ENCODE measurements around the gene IL9R. TPM values are rescaled to one million over a fixed set of nuclear protein-coding genes. Genes with fewer than 3 reads are reported as not detected.

Gene IL9R, protein sequence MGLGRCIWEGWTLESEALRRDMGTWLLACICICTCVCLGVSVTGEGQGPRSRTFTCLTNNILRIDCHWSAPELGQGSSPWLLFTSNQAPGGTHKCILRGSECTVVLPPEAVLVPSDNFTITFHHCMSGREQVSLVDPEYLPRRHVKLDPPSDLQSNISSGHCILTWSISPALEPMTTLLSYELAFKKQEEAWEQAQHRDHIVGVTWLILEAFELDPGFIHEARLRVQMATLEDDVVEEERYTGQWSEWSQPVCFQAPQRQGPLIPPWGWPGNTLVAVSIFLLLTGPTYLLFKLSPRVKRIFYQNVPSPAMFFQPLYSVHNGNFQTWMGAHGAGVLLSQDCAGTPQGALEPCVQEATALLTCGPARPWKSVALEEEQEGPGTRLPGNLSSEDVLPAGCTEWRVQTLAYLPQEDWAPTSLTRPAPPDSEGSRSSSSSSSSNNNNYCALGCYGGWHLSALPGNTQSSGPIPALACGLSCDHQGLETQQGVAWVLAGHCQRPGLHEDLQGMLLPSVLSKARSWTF
- 0.17 and 0.78 TPM in 2 replicates for total RNA-seq (2014; rRNA removed; shearing (Covaris generic))

- DNase-seq = no peak
- Histone ChIP-seq H3K36me3 (replicated peaks; ENCODE audit: control insufficient read depth, insufficient read depth, low read length) (no peaks in the 10 kb centered on the region), H3K4me3 (ENCODE audit: insufficient read depth, low read depth, low read length) (no peak within 1 kb of the TSS), H3K27me3 (ENCODE audit: control insufficient read depth, insufficient read depth, low read length) (no peaks in the 10 kb centered on the region)
Observed at GRCh38 chrX:155997436-155997835, at the start of gene IL9R. TSS of gene IL9R (plus strand) at chrX:155997696. CDS start at chrX:155997760, 64 bp downstream.

GRCh38 chrX:155949098-155949497, 48.4 kb upstream of the IL9R start:
- no peaks in the 10 kb centered on the region for H3K27me3 ChIP-seq (ENCODE audit: control insufficient read depth, insufficient read depth, low read length)

GRCh38 chrX:155951237-155951789, 46.2 kb upstream of the IL9R start:
- Histone ChIP-seq H3K4me3 (ENCODE audit: insufficient read depth, low read depth, low read length) (no peak overlapping the region), H3K27me3 (ENCODE audit: control insufficient read depth, insufficient read depth, low read length) (no peaks in the 10 kb centered on the region), H3K36me3 (replicated peaks; ENCODE audit: control insufficient read depth, insufficient read depth, low read length) (no peaks in the 10 kb centered on the region)
- DNase-seq = no peak

More at GRCh38 chrX:155949098-155949497, 48.4 kb upstream of the IL9R start:
- Histone ChIP-seq H3K4me3 (ENCODE audit: insufficient read depth, low read depth, low read length) (no peak overlapping the region), H3K36me3 (replicated peaks; ENCODE audit: control insufficient read depth, insufficient read depth, low read length) (no peaks in the 10 kb centered on the region)
- no peak for DNase-seq

- H3K36me3 ChIP-seq (replicated peaks; ENCODE audit: control insufficient read depth, insufficient read depth, low read length) = no peaks in the 10 kb centered on the region
- DNase-seq = no peak
- no peaks in the 10 kb centered on the region for H3K27me3 ChIP-seq (ENCODE audit: control insufficient read depth, insufficient read depth, low read length)
- no peak overlapping the region for H3K4me3 ChIP-seq (ENCODE audit: insufficient read depth, low read depth, low read length)
Observed at GRCh38 chrX:155953055-155953454, 44.4 kb upstream of the IL9R start.

GRCh38 chrX:155954793-155955192, 42.7 kb upstream of the IL9R start:
- Histone ChIP-seq H3K36me3 (replicated peaks; ENCODE audit: control insufficient read depth, insufficient read depth, low read length) (no peaks in the 10 kb centered on the region), H3K4me3 (ENCODE audit: insufficient read depth, low read depth, low read length) (no peak overlapping the region), H3K27me3 (ENCODE audit: control insufficient read depth, insufficient read depth, low read length) (no peaks in the 10 kb centered on the region)
- no peak for DNase-seq

- H3K36me3 ChIP-seq (replicated peaks; ENCODE audit: control insufficient read depth, insufficient read depth, low read length) = no peaks in the 10 kb centered on the region
- no peak for DNase-seq
- H3K27me3 ChIP-seq (ENCODE audit: control insufficient read depth, insufficient read depth, low read length) = no peaks in the 10 kb centered on the region
- H3K4me3 ChIP-seq (ENCODE audit: insufficient read depth, low read depth, low read length) = no peak overlapping the region
Observed at GRCh38 chrX:155956099-155956498, 41.4 kb upstream of the IL9R start.

GRCh38 chrX:155956649-155957048, 40.8 kb upstream of the IL9R start:
- H3K27me3 ChIP-seq (ENCODE audit: control insufficient read depth, insufficient read depth, low read length) = no peaks in the 10 kb centered on the region
- H3K4me3 ChIP-seq (ENCODE audit: insufficient read depth, low read depth, low read length) = no peak overlapping the region
- no peak for DNase-seq
- H3K36me3 ChIP-seq (replicated peaks; ENCODE audit: control insufficient read depth, insufficient read depth, low read length) = no peaks in the 10 kb centered on the region

DNA sequence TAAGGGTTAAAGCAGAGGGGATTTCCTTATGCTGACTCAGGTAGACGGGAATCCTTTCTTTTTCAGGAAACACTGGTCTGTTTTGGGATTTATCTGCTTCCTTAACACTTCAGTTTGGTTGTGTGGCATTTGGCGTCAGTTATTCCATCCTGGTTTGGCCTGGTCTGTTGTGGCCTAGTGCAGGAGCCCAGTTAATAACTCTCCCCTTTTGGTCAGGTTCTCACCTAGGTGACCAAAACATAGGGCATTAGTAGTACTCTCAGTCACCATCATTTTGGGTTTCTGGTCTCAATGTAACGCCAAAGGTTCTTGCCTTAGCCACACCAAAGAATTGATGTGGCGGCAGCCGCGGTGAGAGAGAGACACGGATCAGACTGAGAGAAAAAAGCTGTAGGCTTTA, 39.7 kb upstream of the IL9R start:
- Histone ChIP-seq H3K36me3 (replicated peaks; ENCODE audit: control insufficient read depth, insufficient read depth, low read length) (no peaks in the 10 kb centered on the region), H3K27me3 (ENCODE audit: control insufficient read depth, insufficient read depth, low read length) (no peaks in the 10 kb centered on the region), H3K4me3 (ENCODE audit: insufficient read depth, low read depth, low read length) (no peak overlapping the region; the same call in 1 of the 2 replicates)
- no peak for DNase-seq

GRCh38 chrX:155959018-155959587, 38.4 kb upstream of the IL9R start:
- DNase-seq = peak; percentile 8
- Histone ChIP-seq H3K4me3 (ENCODE audit: insufficient read depth, low read depth, low read length) (peak overlapping the region; percentile 20), H3K36me3 (replicated peaks; ENCODE audit: control insufficient read depth, insufficient read depth, low read length) (no peaks in the 10 kb centered on the region), H3K27me3 (ENCODE audit: control insufficient read depth, insufficient read depth, low read length) (no peaks in the 10 kb centered on the region)

- Histone ChIP-seq H3K27me3 (ENCODE audit: control insufficient read depth, insufficient read depth, low read length) (no peaks in the 10 kb centered on the region), H3K4me3 (ENCODE audit: insufficient read depth, low read depth, low read length) (no peak overlapping the region), H3K36me3 (replicated peaks; ENCODE audit: control insufficient read depth, insufficient read depth, low read length) (no peaks in the 10 kb centered on the region)
- no peak for DNase-seq
Observed at GRCh38 chrX:155962906-155963305, 34.6 kb upstream of the IL9R start.

DNA sequence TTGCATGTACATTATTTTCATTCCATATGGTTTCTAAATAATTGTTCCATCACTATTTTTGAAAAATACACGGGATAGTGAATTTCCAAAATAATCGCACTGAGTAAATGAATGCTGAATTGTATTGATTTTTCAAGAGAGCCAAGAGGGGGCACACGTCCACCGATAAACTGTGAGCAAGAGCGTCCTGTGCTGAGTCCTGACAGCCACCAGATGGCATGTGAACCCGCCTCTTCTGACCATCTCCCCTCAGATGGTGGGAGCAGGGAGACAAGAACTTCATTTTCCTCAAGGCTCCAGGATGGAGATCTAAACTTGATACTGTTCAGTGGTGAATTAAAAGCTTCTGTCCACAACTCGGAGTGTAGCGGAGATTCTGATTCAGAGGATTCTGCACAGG, 30.6 kb upstream of the IL9R start:
- DNase-seq = peak; percentile 46
- Histone ChIP-seq H3K27me3 (ENCODE audit: control insufficient read depth, insufficient read depth, low read length) (no peaks in the 10 kb centered on the region), H3K36me3 (replicated peaks; ENCODE audit: control insufficient read depth, insufficient read depth, low read length) (no peaks in the 10 kb centered on the region), H3K4me3 (ENCODE audit: insufficient read depth, low read depth, low read length) (no peak overlapping the region)

DNA sequence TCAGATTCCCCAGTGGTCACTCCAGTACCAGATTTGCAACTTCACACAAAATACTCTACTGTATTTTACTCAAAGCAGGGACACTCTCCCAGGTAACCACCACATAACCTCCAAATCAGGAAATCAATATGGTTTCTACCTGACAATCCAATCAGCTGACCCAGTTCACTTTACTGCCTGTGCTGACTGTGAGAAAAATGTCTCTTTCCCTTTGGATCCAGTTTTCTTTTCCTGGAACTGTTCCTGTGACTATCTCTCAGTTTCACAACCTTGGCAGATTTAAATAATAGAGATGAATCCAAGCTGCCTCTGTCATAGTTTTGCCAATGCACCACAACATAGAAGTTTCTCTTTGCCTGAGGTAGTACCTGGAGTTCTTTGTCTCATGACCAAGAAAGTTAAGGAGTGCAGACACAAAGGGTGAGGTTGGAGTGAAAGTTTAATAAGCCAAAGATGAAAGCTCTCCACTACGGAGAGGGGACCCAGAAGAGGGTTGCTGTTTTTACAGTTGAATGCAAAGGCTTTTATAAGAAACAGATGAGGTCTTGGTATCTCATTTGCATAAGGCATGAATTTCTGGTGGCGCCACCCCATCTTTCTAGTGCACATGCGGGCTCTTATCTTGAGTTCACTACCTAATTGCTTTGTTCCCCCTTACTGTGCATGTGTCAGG, 29.7 kb upstream of the IL9R start:
- no peaks in the 10 kb centered on the region for H3K36me3 ChIP-seq (replicated peaks; ENCODE audit: control insufficient read depth, insufficient read depth, low read length)
- no peaks in the 10 kb centered on the region for H3K27me3 ChIP-seq (ENCODE audit: control insufficient read depth, insufficient read depth, low read length)
- DNase-seq = no peak
- no peak overlapping the region for H3K4me3 ChIP-seq (ENCODE audit: insufficient read depth, low read depth, low read length)

DNA sequence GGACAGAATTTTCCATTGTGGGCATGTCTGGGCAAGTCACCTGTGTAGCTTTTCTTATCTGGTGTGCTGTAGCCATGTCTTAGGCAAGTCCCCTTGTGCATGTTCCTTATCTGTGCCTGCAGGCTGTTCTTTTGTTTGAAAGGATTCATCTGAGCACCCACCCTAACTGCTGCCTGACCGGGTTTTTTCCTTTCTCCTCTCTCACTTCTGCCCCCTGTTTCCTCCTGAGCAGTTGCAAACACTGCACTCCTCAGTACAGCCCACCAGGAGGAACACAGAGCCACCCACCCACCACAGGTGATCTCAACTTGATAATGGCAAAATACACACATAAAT, 29.2 kb upstream of the IL9R start:
- Histone ChIP-seq H3K4me3 (ENCODE audit: insufficient read depth, low read depth, low read length) (no peak overlapping the region), H3K36me3 (replicated peaks; ENCODE audit: control insufficient read depth, insufficient read depth, low read length) (no peaks in the 10 kb centered on the region), H3K27me3 (ENCODE audit: control insufficient read depth, insufficient read depth, low read length) (no peaks in the 10 kb centered on the region)
- DNase-seq = no peak

- Histone ChIP-seq H3K4me3 (ENCODE audit: insufficient read depth, low read depth, low read length) (no peak overlapping the region), H3K36me3 (replicated peaks; ENCODE audit: control insufficient read depth, insufficient read depth, low read length) (no peaks in the 10 kb centered on the region), H3K27me3 (ENCODE audit: control insufficient read depth, insufficient read depth, low read length) (no peaks in the 10 kb centered on the region)
- no peak for DNase-seq
Observed at GRCh38 chrX:155968791-155969190, 28.7 kb upstream of the IL9R start.
